WTC11 (cell line): Measurements from ENCODE around the gene SDHAF2. TPM values are rescaled to one million over a fixed set of nuclear protein-coding genes. Genes with fewer than 3 reads are reported as not detected.

Experiments
- ATAC-seq: fragments of 200-7000 bp; cut with Tn5 transposase; 2 replicates; pipeline ENCODE4 v1.10.0; 2021; ENCODE audit warnings: mild to moderate bottlenecking, moderate library complexity
- CTCF ChIA-PET: fragments of 300-600 bp; sonication (Branson Sonifier 250); formaldehyde crosslinking; loops from one replicate; lab custom pipeline; 2021; ENCODE audit warnings: antibody characterized with exemption; lab: Charles Lee
- POLR2A ChIA-PET: fragments of 350-600 bp; sonication (Branson Sonifier 250); formaldehyde crosslinking; loops from one replicate; lab custom pipeline; 2021; ENCODE audit warnings: antibody characterized with exemption; lab: Charles Lee
- DNase-seq: peaks from one replicate; pipeline ENCODE4 v3.0.0; 2021; ENCODE audit warnings: low spot score
- H3K27ac Mint-ChIP-seq: 2 replicates; pipeline ENCODE4 v1.8.0; 2021; ENCODE audit warnings: mixed read lengths
- H3K27me3 Mint-ChIP-seq: 2 replicates; pipeline ENCODE4 v1.8.0; 2021; ENCODE audit warnings: low read depth, mild to moderate bottlenecking, moderate library complexity, mixed read lengths
- H3K36me3 Mint-ChIP-seq: 2 replicates; pipeline ENCODE4 v1.8.0; 2021; ENCODE audit warnings: mixed read lengths
- H3K4me1 Mint-ChIP-seq: 2 replicates; pipeline ENCODE4 v1.8.0; 2022; ENCODE audit warnings: mixed read lengths
- H3K4me3 Mint-ChIP-seq: 2 replicates; pipeline ENCODE4 v1.8.0; 2021; ENCODE audit warnings: mild to moderate bottlenecking, moderate library complexity, mixed read lengths
- H3K9me3 Mint-ChIP-seq: 2 replicates; pipeline ENCODE4 v1.8.0; 2021; ENCODE audit warnings: mixed read lengths
- E2F4 ChIP-seq: sonication (generic); formaldehyde crosslinking; IDR thresholded peaks from 2 replicates; pipeline ENCODE4 v1.8.1; 2022; ENCODE audit warnings: low read depth, mild to moderate bottlenecking, moderate library complexity, missing genetic modification reagents, borderline replicate concordance
- EMX1 ChIP-seq: fragments of 250-450 bp; sonication (Bioruptor Pico); IDR thresholded peaks from 2 replicates; pipeline ENCODE4 v1.8.0; 2021; ENCODE audit warnings: mild to moderate bottlenecking
- GTF2I ChIP-seq: fragments of 250-450 bp; sonication (Bioruptor Pico); conservative IDR thresholded peaks from 2 replicates; pipeline ENCODE4 v1.4.0; 2021; ENCODE audit warnings: mild to moderate bottlenecking
- PRDM15 ChIP-seq: sonication (generic); formaldehyde crosslinking; IDR thresholded peaks from 2 replicates; pipeline ENCODE4 v1.8.0; 2022; ENCODE audit warnings: missing genetic modification reagents
- RORB ChIP-seq: fragments of 250-450 bp; sonication (Bioruptor Pico); IDR thresholded peaks from 2 replicates; pipeline ENCODE4 v1.9.0; 2021; ENCODE audit warnings: mild to moderate bottlenecking
- SMAD4 ChIP-seq: sonication (generic); formaldehyde crosslinking; IDR thresholded peaks from 2 replicates; pipeline ENCODE4 v1.8.0; 2022; ENCODE audit warnings: mild to moderate bottlenecking, missing genetic modification reagents
- USF1 ChIP-seq: sonication (generic); formaldehyde crosslinking; IDR thresholded peaks from 2 replicates; pipeline ENCODE4 v1.8.0; 2022; ENCODE audit warnings: mild to moderate bottlenecking, missing genetic modification reagents
- ZBTB43 ChIP-seq: sonication (generic); formaldehyde crosslinking; IDR thresholded peaks from 2 replicates; pipeline ENCODE4 v1.8.1; 2023; ENCODE audit warnings: mild to moderate bottlenecking, missing genetic modification reagents
- ZNF219 ChIP-seq: sonication (generic); formaldehyde crosslinking; IDR thresholded peaks from 2 replicates; pipeline ENCODE4 v1.8.0; 2023; ENCODE audit warnings: missing genetic modification reagents, mild to moderate bottlenecking, borderline replicate concordance
- ZNF232 ChIP-seq: sonication (generic); formaldehyde crosslinking; IDR thresholded peaks from 2 replicates; pipeline ENCODE4 v1.8.0; 2022; ENCODE audit warnings: mild to moderate bottlenecking, missing genetic modification reagents
- ZNF396 ChIP-seq: fragments of 250-450 bp; sonication (Bioruptor Pico); IDR thresholded peaks from 2 replicates; pipeline ENCODE4 v1.8.0; 2021; ENCODE audit warnings: mild to moderate bottlenecking, moderate library complexity, borderline replicate concordance
- ZNF423 ChIP-seq: fragments of 250-450 bp; sonication (Bioruptor Pico); IDR thresholded peaks from 2 replicates; pipeline ENCODE4 v2.1.2; 2022; ENCODE audit warnings: mild to moderate bottlenecking, moderate library complexity
- ZNF512 ChIP-seq: sonication (generic); formaldehyde crosslinking; IDR thresholded peaks from 2 replicates; pipeline ENCODE4 v1.8.1; 2022; ENCODE audit warnings: missing genetic modification reagents, borderline replicate concordance
- total RNA-seq: library from RNA; stranded (reverse); gene quantifications from 3 replicates; pipeline ENCODE4 v1.2.3, GENCODE V29; 2021
- TF ChIP-seq, protein P1 (sequence below): fragments of 250-450 bp; sonication (Bioruptor Pico); IDR thresholded peaks from 2 replicates; pipeline ENCODE4 v1.9.0; 2021; ENCODE audit warnings: mild to moderate bottlenecking
- TF ChIP-seq, protein P2 (sequence below): fragments of 250-450 bp; sonication (Bioruptor Pico); IDR thresholded peaks from 2 replicates; pipeline ENCODE4 v1.8.0; 2021; ENCODE audit warnings: mild to moderate bottlenecking
- TF ChIP-seq, protein P3 (sequence below): sonication (generic); formaldehyde crosslinking; IDR thresholded peaks from 2 replicates; pipeline ENCODE4 v1.8.1; 2022; ENCODE audit warnings: mild to moderate bottlenecking, moderate library complexity, missing genetic modification reagents

Gene SDHAF2
- total RNA-seq, 1 experiment from 2014 or later = 36.5 TPM

DNA sequence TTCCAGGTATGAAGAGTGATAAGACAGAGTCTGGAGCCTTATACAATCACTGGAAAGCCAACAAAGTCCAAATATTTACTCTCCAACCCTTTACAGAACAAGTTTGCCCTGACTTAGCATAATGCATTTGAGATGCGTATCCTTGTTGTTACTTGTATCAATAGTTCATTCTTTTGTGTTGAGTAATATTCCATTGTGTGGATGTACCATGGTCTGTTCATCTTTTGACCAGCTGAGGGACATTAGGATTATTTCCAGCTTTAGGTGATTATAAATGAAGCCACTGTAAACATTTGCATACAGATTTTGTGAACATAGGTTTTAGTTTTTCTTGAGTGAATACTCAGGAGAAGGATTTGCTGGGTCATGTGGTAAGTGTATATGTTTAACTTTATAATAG lies 9.7 kb downstream of the SDHAF2 start (continued):
- TF ChIP-seq E2F4 (CRISPR knock-in tag) (no peak), PRDM15 (no peak)
- TF ChIP-seq, protein P1, sequence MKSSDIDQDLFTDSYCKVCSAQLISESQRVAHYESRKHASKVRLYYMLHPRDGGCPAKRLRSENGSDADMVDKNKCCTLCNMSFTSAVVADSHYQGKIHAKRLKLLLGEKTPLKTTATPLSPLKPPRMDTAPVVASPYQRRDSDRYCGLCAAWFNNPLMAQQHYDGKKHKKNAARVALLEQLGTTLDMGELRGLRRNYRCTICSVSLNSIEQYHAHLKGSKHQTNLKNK = no peak

GRCh38 chr11:61442616-61443015 lies 12.7 kb downstream of the SDHAF2 start:
- Mint-ChIP-seq H3K4me3 (no peak overlapping the region), H3K36me3 (peaks cover 66% of the 10 kb centered on the region), H3K4me1 (no peaks in the 10 kb centered on the region), H3K27ac (no peak overlapping the region), H3K9me3 (no peaks in the 10 kb centered on the region), H3K27me3 (no peaks in the 10 kb centered on the region)
- POLR2A ChIA-PET = no interaction called here
- ATAC-seq = no peak
- DNase-seq = no peak
- CTCF ChIA-PET = interaction anchor here (1.4 kb wide), 1 partner anchor 75 kb away, joined by 4 read pairs; no protein-coding TSS in a partner anchor
- no peak for TF ChIP-seq EMX1 (CRISPR knock-in tag)
- TF ChIP-seq, protein P2, sequence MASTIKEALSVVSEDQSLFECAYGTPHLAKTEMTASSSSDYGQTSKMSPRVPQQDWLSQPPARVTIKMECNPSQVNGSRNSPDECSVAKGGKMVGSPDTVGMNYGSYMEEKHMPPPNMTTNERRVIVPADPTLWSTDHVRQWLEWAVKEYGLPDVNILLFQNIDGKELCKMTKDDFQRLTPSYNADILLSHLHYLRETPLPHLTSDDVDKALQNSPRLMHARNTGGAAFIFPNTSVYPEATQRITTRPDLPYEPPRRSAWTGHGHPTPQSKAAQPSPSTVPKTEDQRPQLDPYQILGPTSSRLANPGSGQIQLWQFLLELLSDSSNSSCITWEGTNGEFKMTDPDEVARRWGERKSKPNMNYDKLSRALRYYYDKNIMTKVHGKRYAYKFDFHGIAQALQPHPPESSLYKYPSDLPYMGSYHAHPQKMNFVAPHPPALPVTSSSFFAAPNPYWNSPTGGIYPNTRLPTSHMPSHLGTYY = no peak
- TF ChIP-seq ZNF232 = no peak
- TF ChIP-seq, protein P3, sequence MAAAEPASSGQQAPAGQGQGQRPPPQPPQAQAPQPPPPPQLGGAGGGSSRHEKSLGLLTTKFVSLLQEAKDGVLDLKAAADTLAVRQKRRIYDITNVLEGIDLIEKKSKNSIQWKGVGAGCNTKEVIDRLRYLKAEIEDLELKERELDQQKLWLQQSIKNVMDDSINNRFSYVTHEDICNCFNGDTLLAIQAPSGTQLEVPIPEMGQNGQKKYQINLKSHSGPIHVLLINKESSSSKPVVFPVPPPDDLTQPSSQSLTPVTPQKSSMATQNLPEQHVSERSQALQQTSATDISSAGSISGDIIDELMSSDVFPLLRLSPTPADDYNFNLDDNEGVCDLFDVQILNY = no peak
- TF ChIP-seq ZBTB43 (CRISPR knock-in tag) = no peak
- no peak for TF ChIP-seq E2F4 (CRISPR knock-in tag)
- no peak for TF ChIP-seq GTF2I (CRISPR knock-in tag)
- TF ChIP-seq ZNF512 (CRISPR knock-in tag) = no peak

- H3K36me3 Mint-ChIP-seq = peaks cover 46% of the 10 kb centered on the region
- peak overlapping the region; percentile 89 for H3K27ac Mint-ChIP-seq
- no peaks in the 10 kb centered on the region for H3K9me3 Mint-ChIP-seq
- no peak for DNase-seq
- no peak overlapping the region for H3K4me3 Mint-ChIP-seq
- no peak for ATAC-seq
- no peaks in the 10 kb centered on the region for H3K27me3 Mint-ChIP-seq
- CTCF ChIA-PET = interaction anchor here (0.6 to 3.4 kb wide), 62 partner anchors 10 to 302 kb away, joined by 3 to 153 read pairs (median 5); partner anchors contain the start of genes CPSF7, LRRC10B, SDHAF2 and TKFC
- POLR2A ChIA-PET = interaction anchor here (0.7 to 1.4 kb wide), 3 partner anchors 71 to 193 kb away, joined by 3 to 6 read pairs (median 3); no protein-coding TSS in a partner anchor
- H3K4me1 Mint-ChIP-seq = no peaks in the 10 kb centered on the region
- TF ChIP-seq EMX1 (CRISPR knock-in tag) = no peak
- TF ChIP-seq ZNF219 (CRISPR knock-in tag) = no peak
- TF ChIP-seq RORB (CRISPR knock-in tag) = no peak
- no peak for TF ChIP-seq USF1
- TF ChIP-seq SMAD4 (CRISPR knock-in tag) = no peak
- no peak for TF ChIP-seq ZNF423 (CRISPR knock-in tag)
- no peak for TF ChIP-seq ZNF232
- no peak for TF ChIP-seq E2F4 (CRISPR knock-in tag)
- TF ChIP-seq ZNF396 (CRISPR knock-in tag) = no peak
Observed at GRCh38 chr11:61445516-61445915, 15.6 kb downstream of the SDHAF2 start.
